ENCODE measurements around the gene DNAI1. TPM values are rescaled to one million over a fixed set of nuclear protein-coding genes. Genes with fewer than 3 reads are reported as not detected.

DNAI1 gene
- total RNA-seq, 4 donors from 2014 or later, result not detected

DNA sequence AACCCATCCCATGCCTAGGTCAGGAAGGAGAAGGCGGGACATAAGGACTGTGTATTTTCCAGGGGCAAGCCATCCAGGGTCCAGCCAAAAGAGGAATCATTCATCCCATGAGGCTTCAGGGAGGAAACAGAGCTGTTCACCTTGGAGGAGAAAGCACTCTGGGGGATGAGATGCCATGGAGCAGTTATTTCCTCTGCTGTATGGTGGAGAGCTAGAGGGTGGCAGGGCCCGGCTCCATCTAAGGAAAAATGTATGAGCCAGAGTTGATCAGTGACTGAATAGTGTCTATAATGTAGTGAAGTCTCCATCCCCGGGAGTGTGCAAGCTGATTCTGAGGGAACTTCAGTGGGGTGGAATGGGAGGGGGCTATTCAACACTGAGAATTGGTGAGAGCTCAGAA lies 56.2 kb downstream of the DNAI1 start:
- TF ChIP-seq, protein P1, sequence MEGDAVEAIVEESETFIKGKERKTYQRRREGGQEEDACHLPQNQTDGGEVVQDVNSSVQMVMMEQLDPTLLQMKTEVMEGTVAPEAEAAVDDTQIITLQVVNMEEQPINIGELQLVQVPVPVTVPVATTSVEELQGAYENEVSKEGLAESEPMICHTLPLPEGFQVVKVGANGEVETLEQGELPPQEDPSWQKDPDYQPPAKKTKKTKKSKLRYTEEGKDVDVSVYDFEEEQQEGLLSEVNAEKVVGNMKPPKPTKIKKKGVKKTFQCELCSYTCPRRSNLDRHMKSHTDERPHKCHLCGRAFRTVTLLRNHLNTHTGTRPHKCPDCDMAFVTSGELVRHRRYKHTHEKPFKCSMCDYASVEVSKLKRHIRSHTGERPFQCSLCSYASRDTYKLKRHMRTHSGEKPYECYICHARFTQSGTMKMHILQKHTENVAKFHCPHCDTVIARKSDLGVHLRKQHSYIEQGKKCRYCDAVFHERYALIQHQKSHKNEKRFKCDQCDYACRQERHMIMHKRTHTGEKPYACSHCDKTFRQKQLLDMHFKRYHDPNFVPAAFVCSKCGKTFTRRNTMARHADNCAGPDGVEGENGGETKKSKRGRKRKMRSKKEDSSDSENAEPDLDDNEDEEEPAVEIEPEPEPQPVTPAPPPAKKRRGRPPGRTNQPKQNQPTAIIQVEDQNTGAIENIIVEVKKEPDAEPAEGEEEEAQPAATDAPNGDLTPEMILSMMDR (IDR thresholded peaks at IDR 0.05), result no peak
- no peak for TF ChIP-seq POLR2A (IDR thresholded peaks at IDR 0.05)
- Histone ChIP-seq H3K27me3 (no peaks in the 10 kb centered on the region), H3K27ac (no peak overlapping the region), H3K4me3 (no peak overlapping the region), H3K9me3 (no peaks in the 10 kb centered on the region), H3K4me1 (peaks cover 0 to 9% (median 0%) of the 10 kb centered on the region in 3 donors), H3K36me3 (no peaks in the 10 kb centered on the region)
- DNase-seq, result no peak
- WGBS, 2 donors, result 83 to 90% methylated on average over 2 to 3 of the region's 3 CpGs
- intact Hi-C loops (cut with DNase I), result no loop called here

DNA sequence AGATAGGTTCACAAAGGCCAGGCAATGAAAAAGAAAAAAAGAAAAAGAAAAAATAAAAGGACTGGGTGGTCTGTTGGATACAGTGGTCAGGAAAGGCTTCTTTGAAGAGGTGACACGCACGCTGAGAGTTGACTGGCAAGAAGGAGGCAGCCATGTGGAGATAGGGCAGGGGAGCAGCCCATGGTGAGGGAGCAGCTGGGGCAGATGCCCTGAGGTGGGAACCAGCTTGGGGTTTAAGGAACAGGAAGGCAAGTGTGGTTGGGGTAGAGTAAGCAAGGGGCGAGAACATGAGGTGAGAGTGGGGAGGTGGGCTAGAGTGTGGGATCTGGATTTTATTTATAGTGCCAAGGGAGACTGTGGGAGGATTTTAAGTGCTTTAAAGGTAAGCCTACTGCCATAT lies 57.4 kb downstream of the DNAI1 start:
- peaks cover 0 to 3% (median 0%) of the 10 kb centered on the region in 4 donors for H3K27me3 ChIP-seq
- no peak overlapping the region for H3K4me3 ChIP-seq
- H3K4me1 ChIP-seq, result peaks cover 0 to 9% (median 0%) of the 10 kb centered on the region in 3 donors
- intact Hi-C loops (cut with DNase I), result no loop called here
- no peaks in the 10 kb centered on the region for H3K9me3 ChIP-seq
- no peak overlapping the region for H3K27ac ChIP-seq
- TF ChIP-seq, protein P1 (IDR thresholded peaks at IDR 0.05), result no peak
- TF ChIP-seq POLR2A (IDR thresholded peaks at IDR 0.05), result no peak
- WGBS, 2 donors, result 86 to 97% methylated on average over 3 of the region's 3 CpGs
- DNase-seq, result no peak
- H3K36me3 ChIP-seq, result no peaks in the 10 kb centered on the region

DNA sequence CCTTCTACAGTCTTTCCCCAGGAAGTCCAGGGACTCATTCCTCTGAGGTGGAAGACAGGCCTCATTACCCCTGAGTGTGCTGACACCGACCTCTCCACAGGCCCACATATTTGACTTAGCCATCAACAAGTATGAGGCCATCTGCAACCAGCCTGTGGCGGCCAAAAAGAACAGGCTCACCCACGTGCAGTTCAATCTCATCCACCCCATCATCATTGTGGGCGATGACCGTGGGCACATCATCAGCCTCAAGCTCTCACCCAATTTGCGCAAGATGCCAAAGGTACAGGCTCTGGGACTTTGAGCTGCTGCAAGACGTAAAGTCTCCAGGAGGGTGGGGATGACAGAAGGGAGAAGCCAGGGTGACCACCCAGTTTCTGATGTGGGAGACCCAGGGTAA lies 58.6 kb downstream of the DNAI1 start:
- TF ChIP-seq, protein P1 (IDR thresholded peaks at IDR 0.05), result no peak
- TF ChIP-seq POLR2A (IDR thresholded peaks at IDR 0.05), result no peak
- intact Hi-C loops (cut with DNase I), result no loop called here
- H3K36me3 ChIP-seq, result no peaks in the 10 kb centered on the region
- H3K27me3 ChIP-seq, result peaks cover 0 to 3% (median 0%) of the 10 kb centered on the region in 4 donors
- H3K4me3 ChIP-seq, result no peak overlapping the region
- no peak overlapping the region for H3K27ac ChIP-seq
- peaks cover 0 to 10% (median 2%) of the 10 kb centered on the region in 3 donors for H3K4me1 ChIP-seq
- DNase-seq, result no peak
- WGBS, 2 donors, result 60 to 87% methylated on average over 1 to 7 of the region's 7 CpGs
- no peaks in the 10 kb centered on the region for H3K9me3 ChIP-seq

DNA sequence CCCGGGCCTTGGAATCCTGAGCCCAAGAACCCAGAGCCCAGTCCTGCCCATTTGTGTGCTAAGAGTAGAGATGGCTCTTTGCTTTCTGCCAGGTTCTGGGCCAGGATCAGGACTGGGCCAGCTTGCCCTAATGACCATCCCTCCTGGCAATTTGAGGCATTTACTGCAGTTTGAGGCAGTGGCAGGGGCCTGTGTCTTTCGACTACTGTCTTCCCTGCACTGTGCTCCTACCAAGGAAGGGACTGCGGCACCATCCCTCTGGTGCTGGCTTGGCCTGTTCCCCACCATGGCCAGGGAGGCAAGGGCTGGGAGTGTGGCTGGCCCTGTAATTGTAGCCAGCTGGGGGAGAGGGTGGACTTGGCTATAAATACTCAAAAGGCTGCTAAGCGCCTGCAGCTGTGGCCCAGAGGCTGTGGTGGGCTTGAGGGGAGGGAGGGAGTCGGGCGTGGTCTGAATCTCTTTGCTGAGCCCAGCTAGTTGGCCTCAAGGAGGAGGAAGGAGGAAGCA lies 59.6 kb downstream of the DNAI1 start:
- Histone ChIP-seq H3K27me3 (peaks cover 0 to 7% (median 0%) of the 10 kb centered on the region in 4 donors), H3K36me3 (no peaks in the 10 kb centered on the region), H3K27ac (no peak overlapping the region), H3K4me3 (no peak overlapping the region), H3K9me3 (no peaks in the 10 kb centered on the region), H3K4me1 (peaks cover 3 to 16% (median 8%) of the 10 kb centered on the region in 3 donors)
- TF ChIP-seq POLR2A (IDR thresholded peaks at IDR 0.05), result no peak
- TF ChIP-seq, protein P1 (IDR thresholded peaks at IDR 0.05), result no peak
- WGBS, 2 donors, result 49 to 67% methylated on average over 3 of the region's 6 CpGs
- DNase-seq, result no peak
- intact Hi-C loops (cut with DNase I), result no loop called here

DNA sequence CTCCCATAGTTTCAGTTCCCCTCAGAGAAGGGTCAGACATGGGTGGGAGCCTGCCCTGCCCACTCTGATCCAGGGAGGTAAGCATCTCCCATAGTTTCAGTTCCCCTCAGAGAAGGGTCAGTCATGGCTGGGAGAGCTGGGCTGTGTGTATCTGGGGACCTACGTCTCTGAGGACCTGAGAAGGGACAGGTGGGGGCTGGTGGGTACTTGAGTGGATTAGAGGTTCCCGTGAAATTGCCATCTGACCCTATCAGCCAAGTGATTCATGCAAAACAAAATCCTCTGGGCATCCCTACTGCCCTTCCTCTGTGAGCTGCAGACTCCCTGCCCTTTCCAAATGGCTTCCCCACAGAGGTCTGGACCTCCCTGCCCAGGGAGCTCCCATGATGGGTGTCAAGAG lies 60.3 kb downstream of the DNAI1 start:
- TF ChIP-seq POLR2A (IDR thresholded peaks at IDR 0.05), result no peak
- TF ChIP-seq, protein P1 (IDR thresholded peaks at IDR 0.05), result no peak
- Histone ChIP-seq H3K9me3 (no peaks in the 10 kb centered on the region), H3K4me1 (peaks cover 3 to 14% (median 13%) of the 10 kb centered on the region in 3 donors), H3K27me3 (peaks cover 0 to 12% (median 0%) of the 10 kb centered on the region in 4 donors), H3K36me3 (no peaks in the 10 kb centered on the region), H3K4me3 (no peak overlapping the region), H3K27ac (no peak overlapping the region)
- 53 to 83% methylated on average over 2 of the region's 2 CpGs for WGBS, 2 donors
- intact Hi-C loops (cut with DNase I), result no loop called here
- DNase-seq, result no peak

Data from esophagus squamous epithelium (tissue), 5 donors.